ENCODE results near the gene SEC31B.

Gene SEC31B

DNA sequence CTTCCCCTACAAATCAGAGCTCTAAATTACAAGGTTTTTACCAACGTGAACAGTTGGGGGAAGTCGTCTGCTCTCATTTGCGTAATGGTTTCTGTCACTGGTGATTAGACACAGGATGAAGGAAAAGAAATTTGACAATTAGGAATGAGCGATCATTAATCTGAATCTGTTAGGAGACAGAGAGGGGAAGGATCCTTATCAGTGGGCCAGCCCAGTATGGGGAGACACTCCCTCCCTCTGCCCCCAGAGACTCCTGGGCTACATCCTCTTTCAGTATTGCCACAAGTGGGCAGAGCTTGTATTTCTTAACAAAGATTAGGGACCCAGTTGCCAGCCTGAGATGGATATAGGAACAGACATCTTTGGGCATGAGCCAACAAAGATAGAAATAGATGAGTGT is 31.5 kb upstream of the SEC31B start:
- in situ Hi-C loops (cut with MboI; ENCODE audit: low pct_unique_long_range_greater_than_20kb, low sequenced_read_pairs, unreplicated experiment), result no loop called here
- TF ChIP-seq, protein P1, sequence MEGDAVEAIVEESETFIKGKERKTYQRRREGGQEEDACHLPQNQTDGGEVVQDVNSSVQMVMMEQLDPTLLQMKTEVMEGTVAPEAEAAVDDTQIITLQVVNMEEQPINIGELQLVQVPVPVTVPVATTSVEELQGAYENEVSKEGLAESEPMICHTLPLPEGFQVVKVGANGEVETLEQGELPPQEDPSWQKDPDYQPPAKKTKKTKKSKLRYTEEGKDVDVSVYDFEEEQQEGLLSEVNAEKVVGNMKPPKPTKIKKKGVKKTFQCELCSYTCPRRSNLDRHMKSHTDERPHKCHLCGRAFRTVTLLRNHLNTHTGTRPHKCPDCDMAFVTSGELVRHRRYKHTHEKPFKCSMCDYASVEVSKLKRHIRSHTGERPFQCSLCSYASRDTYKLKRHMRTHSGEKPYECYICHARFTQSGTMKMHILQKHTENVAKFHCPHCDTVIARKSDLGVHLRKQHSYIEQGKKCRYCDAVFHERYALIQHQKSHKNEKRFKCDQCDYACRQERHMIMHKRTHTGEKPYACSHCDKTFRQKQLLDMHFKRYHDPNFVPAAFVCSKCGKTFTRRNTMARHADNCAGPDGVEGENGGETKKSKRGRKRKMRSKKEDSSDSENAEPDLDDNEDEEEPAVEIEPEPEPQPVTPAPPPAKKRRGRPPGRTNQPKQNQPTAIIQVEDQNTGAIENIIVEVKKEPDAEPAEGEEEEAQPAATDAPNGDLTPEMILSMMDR (IDR thresholded peaks at IDR 0.05; ENCODE audit: extremely low read depth, insufficient read depth, missing control alignments), result no peak
- no peak for DNase-seq (ENCODE audit: low spot score)

DNA sequence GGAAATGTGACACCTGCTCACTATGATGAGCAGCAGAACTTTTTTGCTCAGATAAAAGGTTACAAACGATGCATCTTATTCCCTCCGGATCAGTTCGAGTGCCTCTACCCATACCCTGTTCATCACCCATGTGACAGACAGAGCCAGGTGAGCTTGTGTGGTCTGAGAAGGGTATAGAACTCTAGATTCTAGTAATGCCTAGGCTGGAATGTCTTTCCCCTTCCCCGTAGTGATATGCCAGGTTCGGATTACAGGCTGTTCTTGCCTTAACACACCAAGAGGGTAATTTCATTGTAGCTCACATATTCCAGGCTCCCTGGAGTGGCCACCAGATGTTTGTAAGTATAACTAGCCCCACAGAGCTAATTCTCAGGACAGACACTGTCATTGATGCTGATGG is 25.3 kb upstream of the SEC31B start:
- DNase-seq (ENCODE audit: low spot score), result no peak
- in situ Hi-C loops (cut with MboI; ENCODE audit: low pct_unique_long_range_greater_than_20kb, low sequenced_read_pairs, unreplicated experiment), result no loop called here
- TF ChIP-seq, protein P1 (IDR thresholded peaks at IDR 0.05; ENCODE audit: extremely low read depth, insufficient read depth, missing control alignments), result no peak

DNA sequence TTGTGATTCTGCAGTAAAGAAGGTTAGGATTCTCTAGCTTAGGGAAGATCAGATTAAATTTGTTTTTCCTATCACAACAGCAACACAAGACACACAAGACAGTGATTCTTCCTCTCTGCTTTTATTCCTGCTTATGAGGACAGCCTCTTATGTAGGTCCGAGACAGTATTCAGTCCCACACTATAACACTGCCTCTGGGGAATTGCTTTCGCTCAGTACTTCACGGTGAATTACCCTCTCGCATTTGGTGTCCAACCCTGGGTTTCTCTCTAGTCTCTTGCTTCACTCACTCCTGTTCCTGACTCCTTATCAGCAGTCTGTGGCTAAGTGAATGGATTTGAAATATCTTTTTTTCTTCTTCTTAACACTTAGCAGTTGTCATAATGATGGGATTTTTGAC is 17.8 kb upstream of the SEC31B start:
- TF ChIP-seq, protein P1 (IDR thresholded peaks at IDR 0.05; ENCODE audit: extremely low read depth, insufficient read depth, missing control alignments), result no peak
- DNase-seq (ENCODE audit: low spot score), result no peak

DNA sequence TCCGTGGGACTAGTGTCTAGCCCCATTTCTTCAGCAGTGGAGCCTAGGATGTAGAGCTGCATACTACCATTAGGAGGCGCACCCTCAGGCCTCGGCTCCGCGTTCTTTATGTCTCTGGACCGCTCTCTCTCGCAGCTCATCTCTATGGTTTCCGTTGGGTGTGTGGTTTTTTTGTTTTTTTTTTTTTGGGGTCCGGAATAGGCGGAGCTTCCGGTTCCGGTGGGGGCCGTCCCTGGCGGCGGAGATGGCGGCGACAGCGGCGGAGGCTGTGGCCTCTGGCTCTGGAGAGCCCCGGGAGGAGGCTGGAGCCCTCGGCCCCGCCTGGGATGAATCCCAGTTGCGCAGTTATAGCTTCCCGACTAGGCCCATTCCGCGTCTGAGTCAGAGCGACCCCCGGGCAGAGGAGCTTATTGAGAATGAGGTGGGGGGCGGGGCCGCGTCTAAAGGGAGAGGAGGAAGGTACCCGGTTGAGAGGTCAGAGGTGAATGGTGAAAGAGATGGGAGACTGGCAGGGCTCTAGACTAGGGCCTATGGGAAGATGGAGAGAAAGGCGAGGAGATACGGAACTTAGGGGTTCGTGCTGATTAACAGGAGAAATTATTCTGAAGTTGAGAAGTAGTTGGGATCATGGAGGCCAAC is 16.2 kb upstream of the SEC31B start, which contains the start of gene HIF1AN:
Gene HIF1AN (plus strand): TSS at position 229 of the 639 bp plus-strand sequence. CDS start 16 bp downstream, at position 245.
- peak; percentile 95 for DNase-seq (ENCODE audit: low spot score)
- TF ChIP-seq, protein P1 (IDR thresholded peaks at IDR 0.05; ENCODE audit: extremely low read depth, insufficient read depth, missing control alignments), result peak; percentile 90
- in situ Hi-C loops (cut with MboI; ENCODE audit: low pct_unique_long_range_greater_than_20kb, low sequenced_read_pairs, unreplicated experiment), result no loop called here

More for the DNA sequence above, 17.8 kb upstream of the SEC31B start:
- in situ Hi-C loops (cut with MboI; ENCODE audit: low pct_unique_long_range_greater_than_20kb, low sequenced_read_pairs, unreplicated experiment), result no loop called here

DNA sequence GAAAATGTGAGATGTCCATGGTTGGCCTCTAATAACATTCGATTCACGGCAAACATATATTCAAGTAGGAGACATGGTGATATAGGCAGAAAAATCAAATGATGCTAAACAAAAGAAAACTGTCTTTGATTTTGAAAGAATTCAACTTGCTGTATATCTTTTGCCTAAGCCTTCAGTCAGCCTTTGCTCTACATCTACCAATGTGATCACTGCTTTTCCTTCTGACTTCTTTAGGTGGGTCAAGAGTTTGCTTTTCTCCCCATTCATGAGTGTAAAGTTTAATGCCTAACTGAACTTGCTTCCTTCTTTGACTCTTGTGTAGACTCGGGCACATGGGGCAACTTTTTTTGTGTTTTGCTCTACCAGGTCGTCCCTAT is 15.7 kb upstream of the SEC31B start:
- no peak for DNase-seq (ENCODE audit: low spot score)
- TF ChIP-seq, protein P1 (IDR thresholded peaks at IDR 0.05; ENCODE audit: extremely low read depth, insufficient read depth, missing control alignments), result no peak
- in situ Hi-C loops (cut with MboI; ENCODE audit: low pct_unique_long_range_greater_than_20kb, low sequenced_read_pairs, unreplicated experiment), result no loop called here

DNA sequence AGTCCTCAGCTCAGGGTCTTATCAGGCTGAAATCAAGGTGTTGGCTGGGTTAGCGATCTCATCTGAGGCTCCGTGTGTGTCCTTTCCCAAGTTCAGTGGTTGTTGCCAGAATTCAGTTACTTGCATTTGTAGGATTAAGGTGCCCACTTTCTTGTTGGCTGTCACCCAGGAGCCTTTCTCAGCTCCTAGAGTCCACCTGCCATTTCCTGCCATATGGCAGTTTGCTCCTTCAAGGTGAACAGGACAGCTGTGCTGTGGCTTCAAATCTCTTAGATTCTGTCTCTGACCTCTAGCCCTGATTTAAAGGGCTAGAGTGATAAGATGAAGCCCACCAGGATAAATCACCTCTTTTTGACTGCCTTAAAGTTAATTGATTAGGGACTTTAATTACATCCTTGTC is 15.1 kb upstream of the SEC31B start:
- DNase-seq (ENCODE audit: low spot score), result no peak
- in situ Hi-C loops (cut with MboI; ENCODE audit: low pct_unique_long_range_greater_than_20kb, low sequenced_read_pairs, unreplicated experiment), result no loop called here
- TF ChIP-seq, protein P1 (IDR thresholded peaks at IDR 0.05; ENCODE audit: extremely low read depth, insufficient read depth, missing control alignments), result no peak
